Activated CD4-positive, alpha-beta T cell treated with anti-CD3 and anti-CD28 coated beads, Interleukin-10, Interleukin-2, amounts not matched to agents 100 ng/mL and 50 ng/mL, durations not matched to agents 16 hours and 8 hours (primary cell): Measurements from ENCODE around the gene BTK.

Experiments
- DNase-seq: peaks from one replicate; pipeline ENCODE4 v3.0.0-alpha.2; 2020

BTK gene

DNA sequence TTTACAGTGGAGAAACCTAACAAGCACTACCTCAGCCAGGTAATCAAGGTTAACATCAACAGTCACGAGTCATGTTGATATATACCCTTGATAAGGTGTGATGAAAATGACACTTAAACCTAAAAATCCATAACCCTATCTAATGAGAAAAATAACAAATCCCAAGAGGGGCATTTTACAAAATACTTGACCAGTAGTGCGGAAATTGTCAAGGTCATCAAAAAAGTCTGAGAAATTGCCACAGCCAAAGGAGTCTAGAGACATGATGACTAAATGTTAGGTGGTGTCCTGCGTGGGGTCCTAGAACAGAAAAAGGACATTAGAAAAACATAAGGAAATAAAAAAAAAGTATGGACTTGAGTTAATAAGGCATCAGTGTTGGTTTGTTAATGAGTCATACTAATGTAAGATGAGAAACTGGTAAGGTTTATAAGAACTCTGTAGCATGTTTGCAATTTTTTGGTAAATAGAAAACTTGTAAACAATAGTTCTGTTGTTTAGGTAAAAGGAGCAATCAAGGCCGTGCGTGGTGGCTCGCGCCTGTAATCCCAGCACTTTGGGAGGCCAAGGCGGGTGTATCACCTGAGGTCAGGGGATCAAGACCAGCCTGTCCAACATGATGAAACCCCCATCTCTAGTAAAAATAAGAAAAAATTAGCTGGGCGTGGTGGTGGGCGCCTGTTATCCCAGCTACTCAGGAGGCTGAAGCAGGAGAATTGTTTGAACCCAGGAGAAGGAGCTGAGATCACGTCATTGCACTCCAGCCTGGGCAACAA lies 7.7 kb upstream of the BTK start:
- DNase-seq: no peak

DNA sequence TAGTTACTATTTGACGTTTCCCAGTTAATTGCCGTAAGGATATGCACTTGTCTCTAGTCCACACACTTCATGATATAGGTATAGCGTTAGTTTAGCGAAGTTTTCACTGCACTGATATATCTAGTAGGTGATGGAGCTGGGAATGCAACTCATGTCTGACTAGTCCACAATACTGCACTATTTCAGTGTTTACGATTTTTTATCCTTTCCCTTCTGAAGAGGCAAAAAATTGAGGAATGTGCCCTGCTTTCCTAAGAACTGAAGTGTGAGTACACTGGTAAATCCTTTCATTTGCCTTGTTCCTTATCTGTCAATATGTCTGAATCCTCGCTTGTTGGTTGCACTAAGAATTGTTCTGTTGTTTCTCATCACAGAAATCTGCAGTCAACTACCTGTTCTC lies 5.8 kb upstream of the BTK start:
- DNase-seq: no peak

DNA sequence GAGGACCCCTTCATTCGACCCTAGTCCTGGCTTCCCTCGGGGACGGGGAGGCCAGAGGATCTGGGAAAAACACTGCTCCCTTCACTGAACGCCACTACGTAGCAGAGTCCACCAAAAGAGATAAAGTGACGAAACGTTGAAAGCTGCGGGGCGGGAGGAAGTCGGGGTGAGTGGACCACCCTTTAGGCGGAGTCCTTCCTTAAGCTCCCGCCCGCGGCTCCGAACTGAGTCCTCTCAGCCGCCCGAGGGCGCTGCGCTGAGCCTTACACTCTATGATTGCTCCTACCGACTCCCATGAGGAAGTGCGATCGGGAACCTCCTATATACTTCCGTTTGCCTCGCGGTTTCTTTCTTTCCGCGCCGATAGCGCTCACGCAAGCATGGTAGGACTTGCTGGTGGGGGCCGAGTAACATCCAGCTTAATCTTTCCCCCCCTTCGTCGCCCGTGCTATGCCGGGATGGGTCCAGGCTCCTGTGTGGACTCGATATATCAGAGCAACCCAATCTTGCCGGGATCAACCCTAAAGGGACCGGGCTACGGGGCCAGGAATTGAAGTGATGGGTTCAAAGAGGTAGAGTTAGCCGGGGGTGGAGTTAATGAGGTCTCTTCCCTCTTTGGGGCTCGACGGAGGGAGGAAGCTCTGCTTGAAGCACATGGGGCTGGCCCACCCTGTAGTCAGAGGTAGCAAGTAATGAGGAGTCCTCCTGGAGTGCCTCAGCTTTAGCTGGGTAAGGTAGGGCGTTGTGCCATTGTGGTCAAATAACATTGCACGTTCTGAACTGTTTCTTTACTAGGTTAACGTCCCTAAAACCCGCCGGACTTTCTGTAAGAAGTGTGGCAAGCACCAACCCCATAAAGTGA lies 4.9 kb upstream of the BTK start, which contains the start of gene RPL36A:
Gene RPL36A (plus strand): TSS at position 348 of the 862 bp plus-strand sequence. CDS start 33 bp downstream, at position 381.
- peak; percentile 90 for DNase-seq

DNA sequence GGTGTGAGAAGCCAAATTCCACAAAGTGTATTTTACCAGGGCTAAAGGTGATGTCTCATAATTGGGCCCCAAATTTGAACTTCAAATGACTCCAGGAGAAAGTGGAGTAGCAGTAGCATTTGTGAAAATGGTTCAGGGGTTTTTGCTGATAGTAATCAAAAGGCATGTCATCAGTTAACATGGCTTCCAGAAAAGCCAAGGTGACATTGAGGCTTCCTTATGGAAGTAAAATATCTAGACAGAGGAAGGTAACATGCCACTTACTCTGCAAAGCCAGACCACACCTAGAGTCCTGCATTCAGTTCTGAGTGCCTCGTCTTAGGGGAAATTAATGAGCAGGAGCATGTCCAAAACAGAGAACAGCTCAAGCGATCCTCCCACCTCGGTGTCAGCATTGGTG lies 2.6 kb upstream of the BTK start:
- DNase-seq: no peak

DNA sequence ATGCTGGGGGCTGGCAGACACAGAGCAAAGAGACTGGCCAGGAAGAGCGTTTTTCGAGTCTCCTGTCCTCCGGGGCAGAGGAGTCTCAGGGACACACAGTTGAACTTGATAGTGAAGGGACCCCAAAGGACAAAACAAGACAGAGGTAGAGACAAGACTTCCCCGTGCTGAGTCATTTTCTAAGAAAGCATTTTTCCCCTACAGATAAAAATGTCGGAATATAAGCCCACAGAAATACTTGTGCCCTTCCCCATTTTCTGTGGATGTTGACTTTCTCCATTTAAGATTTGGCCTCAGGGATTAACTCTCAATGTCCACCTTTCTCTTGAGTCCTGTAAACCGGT lies 523 bp upstream of the BTK start:
- DNase-seq: no peak

- DNase-seq: no peak
Measured at GRCh38 chrX:101385026-101385684, 836 bp downstream of the BTK start.

DNA sequence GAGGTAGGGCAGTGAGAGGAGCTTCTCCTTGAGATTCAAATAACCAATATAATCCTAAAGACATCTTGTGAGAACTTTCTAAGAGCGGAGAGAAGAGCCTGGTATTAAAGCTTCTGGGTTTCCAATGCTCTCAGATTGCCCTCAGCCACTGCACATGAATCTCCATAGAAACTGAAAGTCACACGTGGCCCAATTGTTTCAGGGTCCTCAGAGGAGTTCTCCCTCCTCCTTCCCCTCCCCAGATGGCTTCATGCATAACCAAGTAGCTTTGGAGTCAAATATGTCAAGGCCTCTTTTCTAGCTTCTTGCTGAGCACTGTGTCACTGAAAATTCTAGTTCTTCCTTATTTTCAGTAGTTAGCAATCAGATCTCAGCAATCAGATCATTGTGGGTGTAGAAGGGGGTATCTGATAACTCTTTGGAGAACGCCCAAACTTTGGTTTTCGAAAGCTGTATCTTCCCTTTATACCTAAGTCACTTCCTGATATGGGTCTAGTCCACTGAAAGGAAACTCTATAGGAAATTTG lies 2.2 kb downstream of the BTK start:
- no peak for DNase-seq

GRCh38 chrX:101377547-101377946 lies 8.4 kb downstream of the BTK start:
- no peak for DNase-seq

DNA sequence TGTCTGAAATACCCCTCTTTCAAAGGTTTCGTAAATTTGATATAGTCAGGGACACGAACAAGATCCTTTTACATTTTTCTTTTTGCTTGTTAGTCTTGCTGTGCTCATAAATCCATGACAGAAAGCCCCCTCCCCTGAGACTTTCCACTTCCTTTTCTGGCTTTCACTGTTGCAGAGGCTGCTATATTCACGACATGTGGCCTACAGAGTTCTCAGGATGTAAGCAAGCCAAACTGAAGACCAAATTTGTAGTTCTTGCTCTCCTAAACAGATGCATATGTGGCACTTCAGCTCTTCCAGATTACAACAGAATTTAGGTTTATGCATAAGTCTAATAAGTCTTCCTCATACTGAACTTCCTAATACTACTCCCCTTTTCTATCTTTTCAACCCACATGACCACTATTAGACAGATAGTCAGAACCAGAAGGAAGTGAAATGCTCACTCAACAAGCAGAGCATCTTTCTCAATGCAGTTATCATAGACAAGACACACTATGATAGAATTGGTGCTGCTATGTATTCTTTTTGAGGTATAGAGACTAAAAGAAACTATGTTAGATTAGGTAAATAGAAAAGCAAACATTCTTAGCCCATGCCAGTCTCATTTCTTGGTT lies 15.0 kb downstream of the BTK start:
- DNase-seq: no peak

DNA sequence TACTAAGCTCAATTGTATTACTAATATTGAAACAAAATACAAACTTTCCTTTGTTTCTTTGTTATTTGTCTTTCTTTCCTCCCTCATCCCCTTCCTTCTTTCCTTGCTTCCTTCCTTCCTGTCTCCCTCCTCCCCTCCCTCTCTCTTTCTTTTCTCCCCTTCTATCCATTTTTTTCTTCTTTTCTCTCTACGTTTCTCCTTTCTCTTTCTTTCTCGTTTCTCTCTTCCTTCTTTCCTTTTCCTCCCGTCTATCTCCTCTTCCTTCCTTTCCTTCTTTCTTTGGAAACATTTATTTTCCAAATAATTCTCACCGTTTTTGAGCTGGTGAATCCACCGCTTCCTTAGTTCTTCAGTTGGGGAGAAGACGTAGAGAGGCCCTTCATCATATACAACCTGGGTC lies 16.3 kb downstream of the BTK start:
- DNase-seq: no peak

- no peak for DNase-seq
Measured at GRCh38 chrX:101368800-101369199, 17.2 kb downstream of the BTK start.

DNA sequence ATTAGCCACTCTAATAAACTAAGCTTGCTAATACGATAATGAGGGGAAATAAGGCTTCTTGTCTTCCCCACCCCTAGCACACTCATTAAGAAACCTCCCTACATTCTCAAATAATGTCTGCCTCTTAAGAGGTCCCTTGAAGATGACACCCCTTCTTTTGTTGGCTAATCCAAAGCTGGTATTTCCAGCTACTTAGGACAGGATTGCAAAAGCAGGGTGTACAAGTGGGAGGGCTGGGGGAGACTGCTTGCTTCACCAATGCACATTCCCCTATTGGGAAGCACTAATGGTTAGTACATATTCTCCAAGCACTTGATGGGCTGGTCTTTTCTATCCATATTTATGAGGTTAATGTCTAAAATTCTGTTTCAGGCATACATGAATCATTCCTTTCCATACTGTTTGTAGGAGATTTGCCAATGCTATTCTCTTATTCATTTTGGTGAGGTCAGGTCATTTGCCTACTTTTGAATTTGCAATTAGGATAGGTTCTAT lies 20.6 kb downstream of the BTK start:
- no peak for DNase-seq

GRCh38 chrX:101362757-101363156 lies 23.2 kb downstream of the BTK start:
- no peak for DNase-seq

GRCh38 chrX:101362116-101362515 lies 23.9 kb downstream of the BTK start:
- DNase-seq: no peak

- no peak for DNase-seq
Measured at GRCh38 chrX:101360390-101360789, 25.6 kb downstream of the BTK start.

- DNase-seq: no peak
Measured at GRCh38 chrX:101359966-101360365, 26.0 kb downstream of the BTK start.

DNA sequence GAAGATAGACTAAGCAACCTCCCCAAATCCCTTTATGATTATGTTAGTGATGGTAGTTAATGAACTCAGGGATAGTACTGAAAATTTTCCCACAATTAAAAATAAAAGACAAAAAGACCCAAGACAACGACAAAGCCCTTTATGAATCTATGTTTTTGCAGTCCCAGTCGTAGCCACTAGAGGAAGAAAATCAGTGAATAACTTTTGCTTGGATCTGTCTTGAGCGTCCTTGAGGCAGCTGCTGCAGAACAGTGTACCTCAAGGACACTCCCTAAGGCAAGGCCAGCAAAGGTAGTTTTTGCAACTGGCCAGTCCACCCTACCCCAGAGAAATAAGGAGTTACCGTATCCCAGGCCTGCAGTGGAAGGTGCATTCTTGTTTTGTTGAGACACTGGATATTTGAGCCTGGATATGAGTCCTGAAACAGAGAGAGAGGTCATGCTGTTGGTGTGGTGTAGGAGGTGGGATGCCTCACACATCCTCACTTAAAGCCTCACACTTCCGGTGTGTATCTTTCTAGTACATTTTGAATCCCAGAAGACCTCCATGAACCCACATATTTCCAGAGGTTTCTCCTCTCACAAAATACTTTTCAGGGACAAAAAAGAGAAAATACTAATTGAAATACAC lies 28.7 kb downstream of the BTK start:
- peak; percentile 3 for DNase-seq

DNA sequence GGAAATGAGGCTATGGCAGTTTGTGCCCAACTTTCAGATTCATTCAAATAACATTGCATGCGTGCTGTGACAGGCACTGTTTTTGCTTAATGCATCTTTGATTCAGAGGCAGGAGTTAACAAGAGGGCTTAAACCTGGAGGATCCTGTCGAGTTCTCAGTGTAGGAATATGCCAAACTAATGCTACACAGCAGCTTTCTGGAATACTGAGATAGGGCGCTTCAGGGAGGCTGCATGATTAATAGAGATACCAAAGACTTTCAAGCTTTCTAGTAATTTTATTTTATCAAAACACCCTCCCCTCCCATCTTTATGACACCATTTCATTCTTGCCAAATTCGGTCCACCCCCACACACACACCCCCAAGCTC lies 36.8 kb downstream of the BTK start:
- no peak for DNase-seq

GRCh38 chrX:101348452-101349192 lies 37.4 kb downstream of the BTK start, which contains the start of gene TIMM8A:
Gene TIMM8A (minus strand): TSS chrX:101348742. CDS start chrX:101348664, 78 bp downstream.
- peak; percentile 86 for DNase-seq

DNA sequence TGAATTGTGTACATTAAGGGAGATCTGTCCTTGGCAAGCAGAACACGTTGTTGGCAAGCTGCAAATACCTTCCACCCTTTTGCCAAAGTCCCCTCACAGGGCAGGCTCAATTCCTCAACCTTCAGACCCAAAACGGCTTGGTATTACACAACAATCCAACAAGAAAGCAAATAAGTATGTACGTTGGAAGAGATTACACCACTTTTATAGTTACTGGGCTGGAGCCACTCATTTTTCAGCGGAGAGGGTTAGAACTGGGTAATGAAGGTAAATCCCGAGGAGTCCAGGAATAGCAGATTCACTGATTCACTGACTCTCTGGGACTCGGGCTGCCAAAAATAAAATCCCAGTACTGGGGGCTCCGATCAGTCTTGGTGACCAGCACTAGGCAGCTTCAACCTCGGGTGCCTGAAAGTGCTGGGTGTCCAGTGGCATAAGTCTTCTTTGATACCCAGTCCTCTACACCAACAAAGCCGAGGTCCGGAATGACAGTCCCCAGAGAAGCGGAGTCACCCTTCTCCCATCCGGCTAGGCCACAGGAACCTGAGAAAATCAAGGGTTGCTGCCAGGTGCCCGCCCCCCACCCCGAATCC lies 38.0 kb downstream of the BTK start:
- DNase-seq: no peak

- no peak for DNase-seq
Measured at GRCh38 chrX:101337776-101338271, 48.2 kb downstream of the BTK start.
